Muscle layer of colon (tissue), 2 donors: ENCODE results near the gene ZNF423.

Source experiments
- H3K27ac ChIP-seq: one replicate; pipeline ENCODE4 v1.7.0; 2013; ENCODE audit warnings: low read depth, mild to moderate bottlenecking, low read length, moderate library complexity
- H3K27me3 ChIP-seq, 2 donors: one replicate each; pipeline ENCODE4 v1.7.0; 2013; ENCODE audit warnings: low read length in 2 of 2, mild to moderate bottlenecking in 2 of 2; ENCODE audit not compliant: insufficient read depth in 2 of 2, control insufficient read depth in 1 of 2
- H3K36me3 ChIP-seq: one replicate; pipeline ENCODE4 v1.7.0; 2013; ENCODE audit warnings: mild to moderate bottlenecking, low read length; ENCODE audit not compliant: insufficient read depth
- H3K4me1 ChIP-seq: one replicate; pipeline ENCODE4 v1.7.0; 2013; ENCODE audit warnings: mild to moderate bottlenecking, low read length; ENCODE audit not compliant: insufficient read depth
- H3K4me3 ChIP-seq, 2 donors: one replicate each; pipeline ENCODE4 v1.7.0; 2013; ENCODE audit warnings: low read length in 2 of 2, low read depth in 1 of 2, mild to moderate bottlenecking in 1 of 2, moderate library complexity in 1 of 2
- H3K9ac ChIP-seq: one replicate; pipeline ENCODE4 v1.7.0; 2013; ENCODE audit warnings: low read length
- H3K9me3 ChIP-seq: one replicate; pipeline ENCODE4 v1.7.0; 2013; ENCODE audit warnings: mild to moderate bottlenecking, low read length
- donor health status: abdominal sarcoma.
- donor health status: Adenocarcinoma of cecum.

Gene ZNF423

DNA sequence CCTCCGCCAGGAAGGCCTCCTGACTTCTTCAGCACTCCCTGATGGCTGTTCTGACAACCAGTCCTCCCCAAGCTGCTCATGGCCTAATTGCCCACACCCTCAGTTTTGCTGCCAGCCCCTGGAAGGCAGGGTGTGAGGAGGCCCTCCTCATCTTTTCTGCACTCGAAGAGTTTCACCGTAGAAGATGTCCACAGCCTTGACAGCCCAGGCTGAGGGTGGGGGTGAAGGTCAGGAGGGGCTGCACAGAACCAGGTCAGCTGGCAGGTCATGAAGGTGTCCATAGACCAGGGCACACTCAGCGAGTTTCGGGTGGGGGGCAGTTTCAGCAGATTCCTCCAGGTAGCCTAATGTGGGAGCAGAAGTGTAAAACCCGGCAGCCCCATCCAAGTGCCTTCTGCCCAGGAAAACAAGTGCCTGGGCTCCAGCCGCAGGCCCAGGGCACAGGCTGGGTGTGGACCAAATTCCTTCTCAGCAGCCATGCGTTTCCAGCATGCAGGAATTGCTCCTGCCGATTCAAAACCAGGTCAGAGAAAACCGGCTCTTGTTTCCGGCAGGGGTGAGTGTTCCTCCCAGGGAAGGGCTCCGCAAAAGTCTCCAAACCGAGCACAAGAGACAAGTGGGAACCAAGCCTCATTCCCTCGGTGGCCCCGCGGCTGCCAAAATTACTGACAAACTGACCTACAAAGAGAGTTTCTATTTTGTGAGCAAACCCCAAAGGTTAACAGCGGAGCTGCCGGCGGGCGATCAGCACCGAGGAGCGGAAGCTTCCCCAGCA, 253.5 kb downstream of the ZNF423 start:
- H3K4me3 ChIP-seq: no peak overlapping the region
- no peaks in the 10 kb centered on the region for H3K27me3 ChIP-seq
- H3K36me3 ChIP-seq: no peaks in the 10 kb centered on the region
- no peaks in the 10 kb centered on the region for H3K4me1 ChIP-seq
- H3K9ac ChIP-seq: no peak overlapping the region
- no peak overlapping the region for H3K27ac ChIP-seq
- H3K9me3 ChIP-seq: no peaks in the 10 kb centered on the region

DNA sequence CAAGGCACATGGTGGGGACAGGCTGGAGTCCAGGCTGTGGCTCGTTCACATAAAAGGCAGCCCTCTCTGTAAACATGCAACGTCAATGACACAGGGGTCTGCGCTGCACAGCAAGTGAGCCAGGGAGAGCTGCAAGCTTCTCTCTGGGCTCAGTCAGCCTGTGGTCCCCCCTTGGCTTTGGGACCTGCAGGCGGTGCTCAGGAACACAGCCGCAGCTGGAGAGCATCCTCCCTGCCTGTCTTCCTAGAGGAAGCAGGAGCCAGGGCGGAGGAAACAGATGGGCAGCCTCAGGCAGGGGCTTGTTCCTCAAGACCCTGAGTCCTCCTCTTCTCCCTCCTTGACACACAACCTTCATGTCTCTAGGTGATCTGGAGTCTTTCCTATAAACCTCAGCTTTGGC, 254.3 kb downstream of the ZNF423 start:
- no peaks in the 10 kb centered on the region for H3K9me3 ChIP-seq
- no peaks in the 10 kb centered on the region for H3K27me3 ChIP-seq
- no peak overlapping the region for H3K9ac ChIP-seq
- H3K36me3 ChIP-seq: no peaks in the 10 kb centered on the region
- peaks cover 3% of the 10 kb centered on the region for H3K4me1 ChIP-seq
- no peak overlapping the region for H3K4me3 ChIP-seq
- H3K27ac ChIP-seq: no peak overlapping the region

DNA sequence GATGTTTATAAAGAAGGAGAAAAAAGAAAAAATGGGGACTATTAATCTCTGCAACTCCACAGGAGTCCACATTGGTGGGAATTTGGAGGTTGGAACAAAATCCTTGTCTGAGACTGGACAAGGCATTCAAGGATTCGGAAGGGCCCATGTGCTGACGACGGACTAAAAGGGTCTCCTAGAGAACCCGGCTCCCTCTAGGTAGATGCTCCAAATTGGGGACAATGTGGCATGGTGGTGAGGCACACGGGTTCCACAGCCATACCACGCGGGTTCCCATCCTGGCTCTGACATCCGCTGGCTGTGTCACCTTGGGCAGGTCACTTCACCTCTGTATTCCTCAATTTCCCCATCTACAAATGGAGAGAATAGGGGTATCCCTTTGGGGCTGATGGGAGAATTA, 254.9 kb downstream of the ZNF423 start:
- no peak overlapping the region for H3K9ac ChIP-seq

DNA sequence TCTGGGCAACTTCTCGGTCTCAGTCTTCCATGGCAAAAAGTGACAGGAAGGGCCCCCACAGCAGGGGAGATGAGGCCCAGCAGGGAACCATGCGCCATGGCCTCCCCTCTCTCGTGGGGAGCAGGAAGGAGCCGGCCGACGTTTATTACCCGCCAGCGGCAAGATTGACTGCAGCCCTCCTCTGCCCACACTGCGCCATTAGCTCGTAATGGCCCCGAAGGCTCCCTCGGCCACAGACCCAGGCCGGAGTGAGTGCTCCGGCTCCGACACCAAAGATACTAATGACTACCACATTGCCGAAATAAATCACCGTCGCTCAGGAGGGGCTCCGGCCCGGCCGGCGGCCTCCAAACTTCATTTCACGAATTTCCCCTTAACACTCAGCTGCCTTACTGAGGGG, 255.4 kb downstream of the ZNF423 start:
- Histone ChIP-seq H3K27ac (no peak overlapping the region), H3K9ac (no peak overlapping the region), H3K36me3 (no peaks in the 10 kb centered on the region), H3K4me1 (peaks cover 10% of the 10 kb centered on the region), H3K9me3 (no peaks in the 10 kb centered on the region), H3K27me3 (no peaks in the 10 kb centered on the region), H3K4me3 (no peak overlapping the region)

More for the DNA sequence above, 254.9 kb downstream of the ZNF423 start:
- no peaks in the 10 kb centered on the region for H3K36me3 ChIP-seq
- peaks cover 9% of the 10 kb centered on the region for H3K4me1 ChIP-seq
- no peaks in the 10 kb centered on the region for H3K27me3 ChIP-seq
- H3K27ac ChIP-seq: no peak overlapping the region
- no peak overlapping the region for H3K4me3 ChIP-seq
- H3K9me3 ChIP-seq: no peaks in the 10 kb centered on the region

DNA sequence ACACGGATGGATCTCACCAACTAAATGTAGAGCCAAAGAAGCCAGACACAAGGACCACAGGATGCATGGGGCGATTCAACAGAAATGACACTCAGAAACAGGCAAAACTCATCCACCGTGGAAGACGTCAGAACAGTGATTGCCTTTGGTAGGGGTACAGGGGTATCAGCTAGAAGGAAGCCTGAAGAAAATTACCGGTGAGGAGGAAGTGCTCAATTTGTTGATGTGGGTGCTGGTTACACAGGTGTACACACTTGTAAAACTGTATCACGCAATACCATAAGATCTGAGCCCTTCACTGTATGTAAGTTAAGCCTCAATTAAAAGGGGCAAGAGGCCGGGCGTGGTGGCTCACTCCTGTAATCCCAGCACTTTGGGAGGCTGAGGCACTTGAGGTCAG, 256.2 kb downstream of the ZNF423 start:
- Histone ChIP-seq H3K36me3 (no peaks in the 10 kb centered on the region), H3K9ac (no peak overlapping the region), H3K4me3 (no peak overlapping the region), H3K9me3 (no peaks in the 10 kb centered on the region), H3K27ac (no peak overlapping the region), H3K27me3 (no peaks in the 10 kb centered on the region), H3K4me1 (peaks cover 10% of the 10 kb centered on the region)

DNA sequence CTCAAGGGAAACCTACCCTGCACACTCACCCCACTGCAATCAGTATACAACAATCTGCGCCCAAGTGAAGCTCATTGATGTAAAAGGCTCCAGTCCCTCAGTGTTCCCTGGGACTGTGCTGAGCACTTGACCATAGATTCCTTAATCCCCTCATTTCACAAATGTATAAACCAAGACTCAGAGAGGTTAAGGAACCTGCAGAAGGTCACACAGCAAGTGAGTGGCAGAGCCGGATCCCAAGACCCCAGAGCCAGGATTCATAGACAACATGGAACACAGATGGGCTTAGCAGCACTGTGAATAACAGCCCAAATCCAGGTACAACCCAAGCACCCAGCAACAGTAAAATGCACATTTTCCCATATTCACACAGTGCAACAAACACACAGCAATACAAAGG, 256.6 kb downstream of the ZNF423 start:
- Histone ChIP-seq H3K4me1 (peaks cover 10% of the 10 kb centered on the region), H3K27me3 (no peaks in the 10 kb centered on the region), H3K4me3 (no peak overlapping the region), H3K9me3 (no peaks in the 10 kb centered on the region), H3K27ac (no peak overlapping the region), H3K36me3 (no peaks in the 10 kb centered on the region), H3K9ac (no peak overlapping the region)

DNA sequence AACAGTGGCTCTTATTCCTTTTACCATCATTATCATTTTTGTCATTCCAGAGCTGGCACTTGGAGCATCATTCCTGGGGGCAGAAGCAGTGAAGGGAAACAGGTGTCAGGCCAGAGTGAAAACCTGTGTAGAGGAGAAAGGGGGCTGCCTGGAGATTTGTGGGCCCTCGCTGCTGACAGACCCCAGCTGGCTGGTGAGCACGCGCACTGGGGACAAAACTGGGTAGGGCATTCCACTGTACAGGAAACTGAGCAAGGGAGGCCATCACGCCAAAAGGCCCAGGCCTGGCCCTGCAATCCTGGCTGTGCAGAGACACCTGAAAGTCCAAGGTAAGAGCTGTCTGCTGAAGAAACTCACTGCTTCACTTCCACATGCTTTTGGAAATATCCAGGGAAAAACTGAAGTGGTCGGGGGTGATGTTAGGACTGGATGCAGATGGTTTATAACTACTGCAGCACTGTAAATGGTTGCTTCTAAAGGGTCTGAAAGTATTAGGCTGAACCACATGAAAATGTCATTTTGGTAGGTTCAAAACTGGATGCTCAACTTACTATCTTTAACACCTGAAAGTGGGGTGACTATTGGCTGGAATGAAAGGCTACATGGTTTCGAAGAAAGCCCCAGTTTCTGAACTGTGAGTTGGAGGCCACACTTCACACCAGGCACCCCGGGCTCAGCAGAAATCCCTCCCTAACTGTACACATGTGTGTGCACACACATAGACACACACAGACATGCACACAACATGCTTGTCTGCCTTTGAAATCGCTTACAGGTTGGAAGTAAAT, 257.3 kb downstream of the ZNF423 start:
- Histone ChIP-seq H3K4me3 (no peak overlapping the region), H3K27ac (no peak overlapping the region), H3K9ac (no peak overlapping the region), H3K27me3 (no peaks in the 10 kb centered on the region), H3K4me1 (peaks cover 10% of the 10 kb centered on the region), H3K36me3 (no peaks in the 10 kb centered on the region), H3K9me3 (no peaks in the 10 kb centered on the region)

DNA sequence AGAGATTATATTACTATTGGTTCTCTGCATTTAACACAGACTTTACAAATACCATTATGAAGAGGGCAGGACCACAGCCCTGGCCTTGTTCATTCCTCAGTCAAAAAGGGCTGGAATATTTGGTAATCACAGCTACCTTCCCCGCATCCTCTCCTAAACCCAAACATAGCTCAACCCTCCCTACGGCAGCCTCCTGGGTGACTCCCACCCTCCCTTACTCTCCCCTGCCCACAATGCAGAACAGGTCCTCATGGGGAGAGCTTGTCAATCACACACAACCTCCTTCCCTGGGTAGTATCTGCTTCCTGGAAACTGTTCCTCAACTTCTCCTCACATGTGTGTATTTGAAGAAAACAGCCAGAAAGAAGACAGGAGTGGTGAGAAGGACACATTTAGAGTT, 258.1 kb downstream of the ZNF423 start:
- Histone ChIP-seq H3K4me1 (peaks cover 10% of the 10 kb centered on the region), H3K36me3 (no peaks in the 10 kb centered on the region), H3K9ac (no peak overlapping the region), H3K4me3 (no peak overlapping the region), H3K27ac (no peak overlapping the region), H3K9me3 (no peaks in the 10 kb centered on the region), H3K27me3 (no peaks in the 10 kb centered on the region)

DNA sequence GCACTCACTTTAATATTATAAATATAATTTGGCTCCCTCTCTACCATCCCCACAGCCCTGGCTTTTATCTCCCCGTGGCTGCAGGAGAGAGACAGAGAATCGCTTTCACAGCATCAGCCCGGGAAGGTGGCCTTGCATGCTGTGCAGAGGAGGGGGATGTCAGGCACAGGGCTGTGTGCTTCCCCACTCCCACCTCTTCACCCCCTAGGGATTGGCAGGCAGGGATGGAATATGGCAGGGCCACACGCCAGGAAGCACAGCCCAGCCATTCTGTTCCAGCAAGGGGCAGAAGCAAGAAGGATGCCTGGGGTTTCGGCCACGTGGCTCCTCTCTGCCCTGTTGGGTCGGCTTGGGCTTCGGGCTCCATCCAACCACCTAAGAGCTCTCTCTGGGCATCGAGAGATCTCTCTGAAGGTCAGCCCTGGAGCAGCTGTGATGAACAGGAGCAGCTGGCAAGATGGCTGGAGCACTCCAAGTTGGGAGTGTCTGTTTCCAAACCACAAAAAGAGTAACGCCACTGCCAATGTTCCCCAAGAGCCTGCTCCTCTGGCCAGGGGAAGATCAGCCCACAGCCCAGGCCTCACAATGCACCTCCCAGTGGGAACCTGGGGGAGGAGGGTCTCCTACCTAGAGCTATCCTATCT, 259.1 kb downstream of the ZNF423 start:
- Histone ChIP-seq H3K9me3 (no peaks in the 10 kb centered on the region), H3K4me1 (peaks cover 10% of the 10 kb centered on the region), H3K36me3 (no peaks in the 10 kb centered on the region), H3K27me3 (no peaks in the 10 kb centered on the region), H3K9ac (no peak overlapping the region), H3K27ac (peak overlapping the region; percentile 29), H3K4me3 (no peak overlapping the region)

DNA sequence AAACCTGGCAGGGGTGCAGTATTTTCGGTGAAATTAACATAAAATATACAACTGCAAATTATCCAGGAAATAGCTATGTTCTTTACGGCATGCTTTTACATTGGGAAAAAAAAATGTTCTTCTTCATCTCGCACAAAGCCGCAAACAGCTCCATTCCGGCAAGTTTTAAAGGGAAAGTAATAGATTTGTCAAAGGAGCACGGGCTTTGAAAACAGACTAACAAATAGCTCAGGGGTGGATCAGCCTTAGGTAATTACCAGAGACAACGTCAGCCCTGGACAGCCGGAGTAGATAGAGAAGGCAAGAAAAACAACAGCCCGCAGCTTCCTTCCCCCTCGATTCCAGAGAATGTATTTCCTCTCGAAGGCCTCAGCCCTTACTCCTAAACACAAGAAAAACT, 259.8 kb downstream of the ZNF423 start:
- Histone ChIP-seq H3K9me3 (no peaks in the 10 kb centered on the region), H3K27ac (peak overlapping the region; percentile 29), H3K9ac (peak overlapping the region; percentile 15), H3K27me3 (no peaks in the 10 kb centered on the region), H3K4me1 (peaks cover 10% of the 10 kb centered on the region), H3K4me3 (no peak overlapping the region), H3K36me3 (no peaks in the 10 kb centered on the region)

DNA sequence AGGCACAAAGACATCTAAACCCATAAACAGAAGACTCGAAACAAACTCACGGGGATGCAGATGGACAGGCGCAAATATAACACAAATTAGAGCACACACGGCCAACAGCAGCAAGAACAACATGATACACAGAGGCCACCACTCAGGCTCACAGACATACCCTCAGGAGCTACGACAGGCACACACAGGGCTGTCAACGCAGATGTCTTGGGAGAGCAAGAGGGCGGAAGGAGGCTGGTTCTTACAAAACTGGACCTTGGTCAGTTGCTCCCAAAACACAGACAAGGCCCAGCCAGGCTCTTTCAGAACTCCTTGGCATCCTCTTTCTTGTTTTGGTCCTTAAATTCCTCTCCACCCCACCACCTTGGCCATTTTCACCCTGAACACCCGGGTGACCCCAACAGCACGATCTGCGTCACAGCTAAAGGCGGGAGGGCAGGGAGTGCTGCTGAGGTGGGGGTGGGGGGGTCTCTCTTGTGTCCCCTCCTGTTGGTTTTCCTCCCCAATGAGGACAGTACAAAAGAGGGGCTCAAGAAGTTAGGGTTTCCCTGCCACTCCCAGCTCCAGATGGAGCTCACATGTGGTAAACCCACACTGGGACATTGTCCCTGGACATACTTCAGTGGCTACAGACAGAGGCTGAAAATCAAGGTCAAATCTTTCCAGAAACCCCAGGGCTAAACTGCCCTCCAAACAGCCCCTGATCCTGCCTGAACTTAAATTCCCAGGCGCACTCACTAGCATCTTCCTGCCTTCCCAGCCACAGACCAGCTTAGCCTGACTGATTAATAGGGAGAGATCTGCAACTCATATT, 261.0 kb downstream of the ZNF423 start:
- Histone ChIP-seq H3K4me1 (peaks cover 10% of the 10 kb centered on the region), H3K27me3 (no peaks in the 10 kb centered on the region), H3K4me3 (no peak overlapping the region), H3K27ac (no peak overlapping the region), H3K36me3 (no peaks in the 10 kb centered on the region), H3K9me3 (no peaks in the 10 kb centered on the region), H3K9ac (no peak overlapping the region)
